SK-N-SH (cell line): ENCODE data around the gene STARD3. TPM values are rescaled to one million over a fixed set of nuclear protein-coding genes. Genes with fewer than 3 reads are reported as not detected.
A peak's percentile ranks its signal among the peaks of the same experiment; 100 is the strongest.

Source experiments
- CTCF ChIA-PET: fragments of 300-600, 350-600 bp; formaldehyde crosslinking; extraction: SDS; loops from one replicate; lab custom pipeline; 2021; lab: Yijun Ruan, JAX
- POLR2A ChIA-PET: fragments of 350-600 bp; sonication (Branson Sonifier 250); formaldehyde crosslinking; extraction: SDS; loops from one replicate; lab custom pipeline; 2020; ENCODE audit warnings: antibody characterized with exemption, inconsistent platforms; lab: Yijun Ruan, JAX
- DNase-seq: peaks from one replicate; pipeline ENCODE4 v3.0.0; 2012
- H2AFZ ChIP-seq: fragments of 200-600 bp; sonication (generic); 2 replicates; pipeline ENCODE4 v1.8.1; 2016; ENCODE audit warnings: antibody characterized with exemption, mild to moderate bottlenecking, low read depth
- H3F3A ChIP-seq: fragments of 200-600 bp; sonication (generic); replicated peaks from 2 replicates; pipeline ENCODE3; 2016; ENCODE audit warnings: antibody characterized with exemption, mild to moderate bottlenecking; ENCODE audit not compliant: insufficient read depth
- H3K27ac ChIP-seq, 2 experiments: fragments of 200-500 bp in 1 of 2; fragments of 200-600 bp in 1 of 2; sonication (Bioruptor generic) in 1 of 2; sonication (generic), shearing (Covaris generic) in 1 of 2; 2 replicates each; pipeline versions ENCODE4 v1.5.1 to v1.6.1; 2014 to 2016; ENCODE audit warnings: low read depth in 2 of 2, inconsistent platforms in 1 of 2, low read length in 1 of 2, mild to moderate bottlenecking in 1 of 2, mixed read lengths in 1 of 2
- H3K27me3 ChIP-seq: fragments of 200-600 bp; sonication (generic), shearing (Covaris generic); 2 replicates; pipeline ENCODE4 v1.6.1; 2016; ENCODE audit warnings: mixed run types; ENCODE audit not compliant: insufficient read depth
- H3K36me3 ChIP-seq, 2 experiments: fragments of 200-500 bp in 1 of 2; fragments of 200-600 bp in 1 of 2; sonication (Bioruptor generic) in 1 of 2; sonication (generic) in 1 of 2; replicated peaks in 1 of 2; 2 replicates each; pipeline versions ENCODE3 to v1.5.1; 2014 to 2016; ENCODE audit warnings: low read length in 1 of 2, mild to moderate bottlenecking in 1 of 2; ENCODE audit not compliant: insufficient read depth in 2 of 2, control insufficient read depth in 1 of 2
- H3K4me1 ChIP-seq, 2 experiments: fragments of 200-500 bp in 1 of 2; fragments of 200-600 bp in 1 of 2; sonication (Bioruptor generic) in 1 of 2; sonication (generic), shearing (Covaris generic) in 1 of 2; 2 replicates each; pipeline versions ENCODE4 v1.5.1 to v1.6.1; 2014 to 2016; ENCODE audit warnings: low read depth in 1 of 2, low read length in 1 of 2, mixed run types in 1 of 2; ENCODE audit not compliant: insufficient read depth in 2 of 2, control insufficient read depth in 1 of 2
- H3K4me2 ChIP-seq: fragments of 200-600 bp; sonication (generic), shearing (Covaris generic); 2 replicates; pipeline ENCODE4 v1.6.1; 2017; ENCODE audit warnings: mixed run types
- H3K4me3 ChIP-seq, 2 experiments: fragments of 200-500 bp in 1 of 2; fragments of 200-600 bp in 1 of 2; sonication (Bioruptor generic) in 1 of 2; sonication (generic), shearing (Covaris generic) in 1 of 2; 2 replicates each; pipeline versions ENCODE4 v1.5.1 to v1.8.1; 2014 to 2016; ENCODE audit warnings: low read depth in 2 of 2, inconsistent platforms in 1 of 2, low read length in 1 of 2, mild to moderate bottlenecking in 1 of 2, mixed read lengths in 1 of 2, moderate library complexity in 1 of 2
- H3K79me2 ChIP-seq: fragments of 200-600 bp; sonication (generic); 2 replicates; pipeline ENCODE4 v1.8.1; 2017; ENCODE audit warnings: mild to moderate bottlenecking; ENCODE audit not compliant: insufficient read depth
- H3K9ac ChIP-seq: fragments of 200-600 bp; sonication (generic); 2 replicates; pipeline ENCODE4 v1.6.1; 2017; ENCODE audit warnings: mixed run types
- H3K9me2 ChIP-seq: fragments of 200-600 bp; sonication (generic); 2 replicates; pipeline ENCODE4 v1.6.1; 2017; ENCODE audit warnings: mixed run types
- H3K9me3 ChIP-seq: fragments of 200-600 bp; sonication (generic); 2 replicates; pipeline ENCODE4 v1.6.1; 2017; ENCODE audit warnings: mixed run types, mild to moderate bottlenecking, moderate library complexity
- H4K20me1 ChIP-seq: fragments of 200-600 bp; sonication (generic); 2 replicates; pipeline ENCODE4 v1.6.1; 2017; ENCODE audit warnings: mild to moderate bottlenecking, mixed run types; ENCODE audit not compliant: insufficient read depth
- ELF1 ChIP-seq: IDR thresholded peaks from 2 replicates; pipeline ENCODE4 v1.4.0; 2012
- EP300 ChIP-seq, 2 experiments: IDR thresholded peaks; 2 replicates each; pipeline versions ENCODE4 v1.4.0 to v1.6.1; 2012; ENCODE audit warnings: borderline replicate concordance in 1 of 2, low read depth in 1 of 2, low read length in 1 of 2
- EZH2phosphoT487 ChIP-seq: fragments of 200-600 bp; sonication (generic); IDR thresholded peaks from 2 replicates; pipeline ENCODE4 v1.6.1; 2017; ENCODE audit warnings: low read depth, mixed run types, mild to moderate bottlenecking, antibody characterized with exemption, moderate library complexity, borderline replicate concordance
- FOXM1 ChIP-seq: IDR thresholded peaks from 2 replicates; pipeline ENCODE4 v1.4.0; 2012; ENCODE audit warnings: low read depth, mild to moderate bottlenecking
- GABPA ChIP-seq: IDR thresholded peaks from 2 replicates; pipeline ENCODE4 v1.4.0; 2012; ENCODE audit warnings: low read depth, mild to moderate bottlenecking
- JUND ChIP-seq: IDR thresholded peaks from 2 replicates; pipeline ENCODE4 v1.4.0; 2012
- MEF2A ChIP-seq: IDR thresholded peaks from 2 replicates; pipeline ENCODE4 v1.4.0; 2012; ENCODE audit warnings: low read depth, borderline replicate concordance
- MXI1 ChIP-seq: IDR thresholded peaks from 2 replicates; pipeline ENCODE4 v1.6.1; 2012; ENCODE audit warnings: mild to moderate bottlenecking, low read depth, low read length, improper control_type of control experiment
- RXRA ChIP-seq: IDR thresholded peaks from 2 replicates; pipeline ENCODE4 v1.4.0; 2012; ENCODE audit warnings: low read depth, mild to moderate bottlenecking, borderline replicate concordance
- SIN3A ChIP-seq: IDR thresholded peaks from 2 replicates; pipeline ENCODE4 v1.6.1; 2012; ENCODE audit warnings: low read depth, mild to moderate bottlenecking, low read length, moderate library complexity, borderline replicate concordance
- SMC3 ChIP-seq: IDR thresholded peaks from 2 replicates; pipeline ENCODE4 v1.6.1; 2012; ENCODE audit warnings: low read depth, low read length, improper control_type of control experiment
- TAF1 ChIP-seq: IDR thresholded peaks from 2 replicates; pipeline ENCODE4 v1.6.1; 2012; ENCODE audit warnings: low read depth, mild to moderate bottlenecking, low read length, moderate library complexity, borderline replicate concordance
- TEAD4 ChIP-seq: IDR thresholded peaks from 2 replicates; pipeline ENCODE4 v1.4.0; 2012; ENCODE audit warnings: mild to moderate bottlenecking, borderline replicate concordance; ENCODE audit not compliant: insufficient read depth
- YY1 ChIP-seq: IDR thresholded peaks from 2 replicates; pipeline ENCODE4 v1.4.0; 2012; ENCODE audit warnings: low read depth, mild to moderate bottlenecking
- WGBS: methylation state at CpG from one replicate; pipeline ENCODE4 v1.1.6; 2017; ENCODE audit warnings: low lambda C conversion rate; 5-methylcytosine and 5-hydroxymethylcytosine counted together
- polyA plus RNA-seq, 3 experiments: library from polyadenylated mRNA; depleted of rRNA; stranded (reverse); fragments of >200 nt; gene quantifications; 2 replicates each; pipeline ENCODE4 v1.2.3, GENCODE V29; 2012
- TF ChIP-seq, protein P1 (sequence below): fragments of 150-350 bp; IDR thresholded peaks from 2 replicates; pipeline ENCODE4 v1.6.1; 2017; ENCODE audit warnings: antibody characterized with exemption, low read length, low read depth, borderline replicate concordance
- TF ChIP-seq, protein P2 (sequence below): IDR thresholded peaks from 2 replicates; pipeline ENCODE4 v1.4.0; 2012; ENCODE audit warnings: low read depth

The STARD3 gene
- polyA plus RNA-seq, 1 of the 3 experiments (the other 2 are of a cell fraction) = 76.8 TPM

DNA sequence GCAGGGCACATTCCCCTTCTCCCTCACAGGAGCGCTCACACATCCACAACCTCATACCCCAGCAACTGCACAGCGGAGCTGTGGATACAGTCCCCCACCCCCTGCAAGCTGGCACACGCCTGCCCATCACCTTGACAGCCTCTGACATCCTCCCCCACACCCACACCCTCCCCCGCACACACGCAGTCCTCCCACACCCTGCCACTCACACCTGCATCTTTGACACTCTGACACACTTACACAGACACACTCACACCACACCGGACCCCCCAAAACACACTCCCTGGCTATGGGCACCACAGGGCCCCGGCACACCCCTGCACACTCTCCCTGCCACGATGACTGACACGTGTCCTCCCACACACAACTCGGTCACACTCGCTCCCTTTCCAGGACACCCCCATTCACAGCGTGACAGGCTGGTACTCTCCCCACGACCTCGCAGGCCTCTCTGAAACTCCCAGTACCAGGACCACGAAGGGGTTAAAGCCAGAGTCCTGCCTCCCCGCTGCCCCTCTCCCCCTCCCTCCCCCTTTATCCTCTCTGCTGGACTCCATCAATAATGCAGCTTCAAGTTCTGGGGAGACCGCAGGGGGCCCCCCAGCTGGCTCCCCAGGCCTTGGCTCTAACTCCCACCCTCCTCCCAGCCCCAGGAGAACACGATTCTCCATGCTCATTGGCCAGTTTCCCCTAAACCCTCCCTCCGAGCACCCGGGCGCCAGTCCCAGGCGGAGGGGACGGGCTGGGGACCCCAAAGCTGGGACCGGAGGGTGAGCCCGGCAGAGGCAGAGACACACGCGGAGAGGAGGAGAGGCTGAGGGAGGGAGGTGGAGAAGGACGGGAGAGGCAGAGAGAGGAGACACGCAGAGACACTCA, 10.5 kb upstream of the STARD3 start, which contains the start of gene PPP1R1B:
TSS of gene PPP1R1B (plus strand) at position 782 of the 876 bp plus-strand sequence. CDS start 441 bp downstream, outside the sequence.
- Histone ChIP-seq H3K9ac (no peak within 1 kb of the TSS), H4K20me1 (0 out of 2 replicates have a peak, but pooled peaks cover 4% of the 10 kb centered on the region), H3K27me3 (peaks cover 41% of the 10 kb centered on the region), H3K9me2 (no peaks in the 10 kb centered on the region), H2AFZ (peak within 1 kb of the TSS; percentile 42; the same call in 1 of the 2 replicates), H3K79me2 (no peaks in the 10 kb centered on the region), H3K4me1 (peaks cover 0 to 7% of the 10 kb centered on the region in 2 experiments; a peak in 1 of 4 replicates), H3K4me2 (peak within 1 kb of the TSS; percentile 87), H3K27ac (no peak within 1 kb of the TSS), H3F3A (peaks cover 3% of the 10 kb centered on the region), H3K36me3 (no peaks in the 10 kb centered on the region), H3K9me3 (no peaks in the 10 kb centered on the region)
- 36% methylated on average over 29 of the region's 29 CpGs for WGBS
- CTCF ChIA-PET = interaction anchor here (1.2 to 14.5 kb wide), 7 partner anchors 11 to 127 kb away, joined by 3 to 483 read pairs (median 279); partner anchors contain the start of genes NEUROD2, PNMT, STARD3 and TCAP
- DNase-seq = peak; percentile 71
- TF ChIP-seq EZH2phosphoT487 (no peak), SMC3 (no peak), GABPA (no peak), MEF2A (no peak), FOXM1 (no peak)
- TF ChIP-seq, protein P1, sequence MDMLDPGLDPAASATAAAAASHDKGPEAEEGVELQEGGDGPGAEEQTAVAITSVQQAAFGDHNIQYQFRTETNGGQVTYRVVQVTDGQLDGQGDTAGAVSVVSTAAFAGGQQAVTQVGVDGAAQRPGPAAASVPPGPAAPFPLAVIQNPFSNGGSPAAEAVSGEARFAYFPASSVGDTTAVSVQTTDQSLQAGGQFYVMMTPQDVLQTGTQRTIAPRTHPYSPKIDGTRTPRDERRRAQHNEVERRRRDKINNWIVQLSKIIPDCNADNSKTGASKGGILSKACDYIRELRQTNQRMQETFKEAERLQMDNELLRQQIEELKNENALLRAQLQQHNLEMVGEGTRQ = no peak
- TF ChIP-seq, all 33 proteins: peak for 0
- POLR2A ChIA-PET = no interaction called here
- peak within 1 kb of the TSS in 1 of 2 experiments; percentile 36; a peak in 2 of 4 replicates for H3K4me3 ChIP-seq

DNA sequence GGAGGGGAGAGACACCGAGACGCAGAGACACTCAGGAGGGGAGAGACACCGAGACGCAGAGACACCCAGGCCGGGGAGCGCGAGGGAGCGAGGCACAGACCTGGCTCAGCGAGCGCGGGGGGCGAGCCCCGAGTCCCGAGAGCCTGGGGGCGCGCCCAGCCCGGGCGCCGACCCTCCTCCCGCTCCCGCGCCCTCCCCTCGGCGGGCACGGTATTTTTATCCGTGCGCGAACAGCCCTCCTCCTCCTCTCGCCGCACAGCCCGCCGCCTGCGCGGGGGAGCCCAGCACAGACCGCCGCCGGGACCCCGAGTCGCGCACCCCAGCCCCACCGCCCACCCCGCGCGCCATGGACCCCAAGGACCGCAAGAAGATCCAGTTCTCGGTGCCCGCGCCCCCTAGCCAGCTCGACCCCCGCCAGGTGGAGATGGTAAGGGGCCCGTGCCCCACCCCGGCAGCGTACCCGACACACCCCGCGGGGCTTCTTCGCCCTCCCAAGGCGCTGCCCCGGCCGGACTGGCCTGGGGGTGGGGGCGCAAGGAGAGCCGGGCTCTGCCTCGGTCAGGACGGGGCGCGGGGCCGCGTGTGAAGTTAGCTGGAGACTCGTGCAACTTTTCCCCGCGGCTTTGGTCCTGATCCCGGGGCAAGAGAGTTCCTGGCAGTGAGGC, 9.8 kb upstream of the STARD3 start:
- peaks cover under 1% of the 10 kb centered on the region for H3F3A ChIP-seq
- peak overlapping the region in 1 of 2 experiments; percentile 36; a peak in 2 of 4 replicates for H3K4me3 ChIP-seq
- H3K4me2 ChIP-seq = peak overlapping the region; percentile 87
- H4K20me1 ChIP-seq = 0 out of 2 replicates have a peak, but pooled peaks cover 3% of the 10 kb centered on the region
- H3K27ac ChIP-seq = no peak overlapping the region
- H3K79me2 ChIP-seq = no peaks in the 10 kb centered on the region
- H3K9me3 ChIP-seq = no peaks in the 10 kb centered on the region
- H3K9me2 ChIP-seq = no peaks in the 10 kb centered on the region
- H3K36me3 ChIP-seq = no peaks in the 10 kb centered on the region
- CTCF ChIA-PET = interaction anchor here (1.1 to 14.5 kb wide), 7 partner anchors 9 to 128 kb away, joined by 3 to 483 read pairs (median 279); partner anchors contain the start of genes NEUROD2, PNMT, STARD3 and TCAP
- peak; percentile 62 for DNase-seq
- H2AFZ ChIP-seq = peak overlapping the region; percentile 42; the same call in 1 of the 2 replicates
- peaks cover 41% of the 10 kb centered on the region for H3K27me3 ChIP-seq
- POLR2A ChIA-PET = no interaction called here
- peaks cover 0 to 5% of the 10 kb centered on the region in 2 experiments; a peak in 1 of 4 replicates for H3K4me1 ChIP-seq
- no peak overlapping the region for H3K9ac ChIP-seq
- no peak for TF ChIP-seq TAF1
- TF ChIP-seq JUND = no peak
- TF ChIP-seq ELF1 = no peak
- TF ChIP-seq SIN3A = no peak
- TF ChIP-seq GABPA = no peak
- no peak for TF ChIP-seq RXRA
- TF ChIP-seq EP300 (IDR thresholded peaks at IDR 0.05; ENCODE audit: borderline replicate concordance in 1 of 2, low read depth in 1 of 2, low read length in 1 of 2) = no peak
- TF ChIP-seq YY1 = no peak
- TF ChIP-seq EZH2phosphoT487 = no peak
- TF ChIP-seq, protein P2, sequence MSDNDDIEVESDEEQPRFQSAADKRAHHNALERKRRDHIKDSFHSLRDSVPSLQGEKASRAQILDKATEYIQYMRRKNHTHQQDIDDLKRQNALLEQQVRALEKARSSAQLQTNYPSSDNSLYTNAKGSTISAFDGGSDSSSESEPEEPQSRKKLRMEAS = no peak
- TF ChIP-seq MXI1 = no peak
- TF ChIP-seq TEAD4 = no peak
- WGBS = 24% methylated on average over 5 of the region's 72 CpGs
